ENCODE data around the gene HCST.

HCST gene

DNA sequence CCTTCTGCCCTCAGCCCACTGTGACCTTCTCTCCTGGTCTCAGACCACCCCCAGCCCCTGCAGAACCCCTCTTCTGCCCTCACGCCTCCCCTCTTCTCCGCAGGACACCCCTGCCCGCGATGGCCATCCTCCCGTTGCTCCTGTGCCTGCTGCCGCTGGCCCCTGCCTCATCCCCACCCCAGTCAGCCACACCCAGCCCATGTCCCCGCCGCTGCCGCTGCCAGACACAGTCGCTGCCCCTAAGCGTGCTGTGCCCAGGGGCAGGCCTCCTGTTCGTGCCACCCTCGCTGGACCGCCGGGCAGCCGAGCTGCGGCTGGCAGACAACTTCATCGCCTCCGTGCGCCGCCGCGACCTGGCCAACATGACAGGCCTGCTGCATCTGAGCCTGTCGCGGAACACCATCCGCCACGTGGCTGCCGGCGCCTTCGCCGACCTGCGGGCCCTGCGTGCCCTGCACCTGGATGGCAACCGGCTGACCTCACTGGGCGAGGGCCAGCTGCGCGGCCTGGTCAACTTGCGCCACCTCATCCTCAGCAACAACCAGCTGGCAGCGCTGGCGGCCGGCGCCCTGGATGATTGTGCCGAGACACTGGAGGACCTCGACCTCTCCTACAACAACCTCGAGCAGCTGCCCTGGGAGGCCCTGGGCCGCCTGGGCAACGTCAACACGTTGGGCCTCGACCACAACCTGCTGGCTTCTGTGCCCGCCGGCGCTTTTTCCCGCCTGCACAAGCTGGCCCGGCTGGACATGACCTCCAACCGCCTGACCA lies 37.2 kb downstream of the HCST start:
- Histone ChIP-seq H3K4me3 (ENCODE audit: low read length) (no peak overlapping the region), H3K4me1 (ENCODE audit: control insufficient read depth, low read length) (peaks cover 15% of the 10 kb centered on the region), H4K20me1 (ENCODE audit: control insufficient read depth, insufficient read depth, low read depth, low read length) (no peaks in the 10 kb centered on the region), H3K36me3 (ENCODE audit: control insufficient read depth, low read length) (no peaks in the 10 kb centered on the region), H3K4me2 (ENCODE audit: low read length) (no peak overlapping the region), H3K79me2 (ENCODE audit: control insufficient read depth, low read length) (no peaks in the 10 kb centered on the region), H3K27ac (ENCODE audit: low read depth, low read length) (no peak overlapping the region), H3K9me2 (replicated peaks; ENCODE audit: control insufficient read depth, low read length) (no peaks in the 10 kb centered on the region), H3K27me3 (ENCODE audit: control insufficient read depth, low read length) (peaks cover 16% of the 10 kb centered on the region), H3K9me3 (ENCODE audit: control insufficient read depth, insufficient read depth, low read length) (no peaks in the 10 kb centered on the region), H3F3A (ENCODE audit: control insufficient read depth, insufficient read depth) (no peaks in the 10 kb centered on the region)
- TF ChIP-seq, protein P1, sequence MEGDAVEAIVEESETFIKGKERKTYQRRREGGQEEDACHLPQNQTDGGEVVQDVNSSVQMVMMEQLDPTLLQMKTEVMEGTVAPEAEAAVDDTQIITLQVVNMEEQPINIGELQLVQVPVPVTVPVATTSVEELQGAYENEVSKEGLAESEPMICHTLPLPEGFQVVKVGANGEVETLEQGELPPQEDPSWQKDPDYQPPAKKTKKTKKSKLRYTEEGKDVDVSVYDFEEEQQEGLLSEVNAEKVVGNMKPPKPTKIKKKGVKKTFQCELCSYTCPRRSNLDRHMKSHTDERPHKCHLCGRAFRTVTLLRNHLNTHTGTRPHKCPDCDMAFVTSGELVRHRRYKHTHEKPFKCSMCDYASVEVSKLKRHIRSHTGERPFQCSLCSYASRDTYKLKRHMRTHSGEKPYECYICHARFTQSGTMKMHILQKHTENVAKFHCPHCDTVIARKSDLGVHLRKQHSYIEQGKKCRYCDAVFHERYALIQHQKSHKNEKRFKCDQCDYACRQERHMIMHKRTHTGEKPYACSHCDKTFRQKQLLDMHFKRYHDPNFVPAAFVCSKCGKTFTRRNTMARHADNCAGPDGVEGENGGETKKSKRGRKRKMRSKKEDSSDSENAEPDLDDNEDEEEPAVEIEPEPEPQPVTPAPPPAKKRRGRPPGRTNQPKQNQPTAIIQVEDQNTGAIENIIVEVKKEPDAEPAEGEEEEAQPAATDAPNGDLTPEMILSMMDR (IDR thresholded peaks at IDR 0.05; ENCODE audit: low read depth, low read length, poor library complexity, severe bottlenecking), result no peak
- no peak for TF ChIP-seq EZH2phosphoT487 (IDR thresholded peaks at IDR 0.05; ENCODE audit: borderline replicate concordance, low read length)

DNA sequence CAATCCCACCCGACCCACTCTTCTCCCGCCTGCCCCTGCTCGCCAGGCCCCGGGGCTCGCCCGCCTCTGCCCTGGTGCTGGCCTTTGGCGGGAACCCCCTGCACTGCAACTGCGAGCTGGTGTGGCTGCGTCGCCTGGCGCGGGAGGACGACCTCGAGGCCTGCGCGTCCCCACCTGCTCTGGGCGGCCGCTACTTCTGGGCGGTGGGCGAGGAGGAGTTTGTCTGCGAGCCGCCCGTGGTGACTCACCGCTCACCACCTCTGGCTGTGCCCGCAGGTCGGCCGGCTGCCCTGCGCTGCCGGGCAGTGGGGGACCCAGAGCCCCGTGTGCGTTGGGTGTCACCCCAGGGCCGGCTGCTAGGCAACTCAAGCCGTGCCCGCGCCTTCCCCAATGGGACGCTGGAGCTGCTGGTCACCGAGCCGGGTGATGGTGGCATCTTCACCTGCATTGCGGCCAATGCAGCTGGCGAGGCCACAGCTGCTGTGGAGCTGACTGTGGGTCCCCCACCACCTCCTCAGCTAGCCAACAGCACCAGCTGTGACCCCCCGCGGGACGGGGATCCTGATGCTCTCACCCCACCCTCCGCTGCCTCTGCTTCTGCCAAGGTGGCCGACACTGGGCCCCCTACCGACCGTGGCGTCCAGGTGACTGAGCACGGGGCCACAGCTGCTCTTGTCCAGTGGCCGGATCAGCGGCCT lies 37.9 kb downstream of the HCST start:
- Histone ChIP-seq H4K20me1 (ENCODE audit: control insufficient read depth, insufficient read depth, low read depth, low read length) (no peaks in the 10 kb centered on the region), H3K9me2 (replicated peaks; ENCODE audit: control insufficient read depth, low read length) (no peaks in the 10 kb centered on the region), H3K27ac (ENCODE audit: low read depth, low read length) (no peak overlapping the region), H3K36me3 (ENCODE audit: control insufficient read depth, low read length) (no peaks in the 10 kb centered on the region), H3K79me2 (ENCODE audit: control insufficient read depth, low read length) (no peaks in the 10 kb centered on the region), H3K4me1 (ENCODE audit: control insufficient read depth, low read length) (peaks cover 15% of the 10 kb centered on the region), H3F3A (ENCODE audit: control insufficient read depth, insufficient read depth) (no peaks in the 10 kb centered on the region), H3K4me2 (ENCODE audit: low read length) (no peak overlapping the region), H3K9me3 (ENCODE audit: control insufficient read depth, insufficient read depth, low read length) (no peaks in the 10 kb centered on the region), H3K4me3 (ENCODE audit: low read length) (no peak overlapping the region), H3K27me3 (ENCODE audit: control insufficient read depth, low read length) (peaks cover 12% of the 10 kb centered on the region)
- no peak for TF ChIP-seq EZH2phosphoT487 (IDR thresholded peaks at IDR 0.05; ENCODE audit: borderline replicate concordance, low read length)
- TF ChIP-seq, protein P1 (IDR thresholded peaks at IDR 0.05; ENCODE audit: low read depth, low read length, poor library complexity, severe bottlenecking), result no peak

DNA sequence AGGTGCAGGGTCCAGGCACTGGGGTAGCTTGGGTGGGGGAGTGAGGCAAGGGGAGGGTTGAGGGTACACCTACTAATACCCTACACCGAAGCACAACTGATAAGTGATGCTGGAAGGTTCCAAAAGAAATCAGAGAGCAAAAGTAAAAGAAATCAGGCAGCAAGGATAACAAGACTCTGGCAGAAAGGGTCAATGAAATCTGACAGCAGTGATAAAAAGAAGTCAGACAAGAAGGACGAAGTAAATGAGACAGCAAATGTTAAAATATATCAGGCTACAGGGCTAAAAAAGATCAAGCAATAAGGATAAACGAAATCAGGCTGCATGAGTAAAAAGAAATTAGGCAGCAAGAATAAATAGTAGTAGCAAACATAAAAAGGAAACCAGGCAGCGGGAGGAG lies 38.5 kb downstream of the HCST start:
- Histone ChIP-seq H3K36me3 (ENCODE audit: control insufficient read depth, low read length) (no peaks in the 10 kb centered on the region), H3K4me1 (ENCODE audit: control insufficient read depth, low read length) (peaks cover 11% of the 10 kb centered on the region)
- no peak for TF ChIP-seq EZH2phosphoT487 (IDR thresholded peaks at IDR 0.05; ENCODE audit: borderline replicate concordance, low read length)
- TF ChIP-seq, protein P1 (IDR thresholded peaks at IDR 0.05; ENCODE audit: low read depth, low read length, poor library complexity, severe bottlenecking), result no peak

More for the DNA sequence above, 38.5 kb downstream of the HCST start:
- no peaks in the 10 kb centered on the region for H3K79me2 ChIP-seq (ENCODE audit: control insufficient read depth, low read length)
- no peak overlapping the region for H3K4me2 ChIP-seq (ENCODE audit: low read length)
- H3K27ac ChIP-seq (ENCODE audit: low read depth, low read length), result no peak overlapping the region
- H3K9me3 ChIP-seq (ENCODE audit: control insufficient read depth, insufficient read depth, low read length), result no peaks in the 10 kb centered on the region
- H4K20me1 ChIP-seq (ENCODE audit: control insufficient read depth, insufficient read depth, low read depth, low read length), result no peaks in the 10 kb centered on the region
- no peak overlapping the region for H3K4me3 ChIP-seq (ENCODE audit: low read length)
- H3K27me3 ChIP-seq (ENCODE audit: control insufficient read depth, low read length), result peaks cover 8% of the 10 kb centered on the region
- H3K9me2 ChIP-seq (replicated peaks; ENCODE audit: control insufficient read depth, low read length), result no peaks in the 10 kb centered on the region
- no peaks in the 10 kb centered on the region for H3F3A ChIP-seq (ENCODE audit: control insufficient read depth, insufficient read depth)

Data from DOHH2 (cell line).